Peyer's patch (tissue), 4 donors: ENCODE data around the gene NDUFB11. TPM values are rescaled to one million over a fixed set of nuclear protein-coding genes. Genes with fewer than 3 reads are reported as not detected.
A peak's percentile ranks its signal among the peaks of the same experiment; 100 is the strongest.
"Not testable (repeated sequence)": the region's sequence is repeated elsewhere in the genome, so short reads cannot be mapped to it uniquely, and the experiment has no call there.

Experiments
- DNase-seq, 3 donors: peaks; one replicate each; pipeline ENCODE4 v3.0.0-alpha.2; 2017 to 2019
- H3K27ac ChIP-seq, 4 donors: fragments of 200-600 bp; sonication (generic); one replicate each; pipeline ENCODE4 v1.5.1; 2016 to 2019
- H3K27me3 ChIP-seq, 2 donors: fragments of 200-600 bp; sonication (generic); one replicate each; pipeline ENCODE4 v1.5.1; 2019
- H3K36me3 ChIP-seq, 3 donors: fragments of 200-600 bp; sonication (generic); one replicate each; pipeline ENCODE4 v1.5.1; 2016 to 2019
- H3K4me1 ChIP-seq, 4 donors: fragments of 200-600 bp; sonication (generic); one replicate each; pipeline ENCODE4 v1.5.1; 2016 to 2019
- H3K4me3 ChIP-seq, 4 donors: fragments of 200-600 bp; sonication (generic); 1 replicate in 3 of 4; 2 replicates in 1 of 4; pipeline ENCODE4 v1.5.1; 2016 to 2019; ENCODE audit warnings: mild to moderate bottlenecking in 1 of 4
- H3K9me3 ChIP-seq, 4 donors: fragments of 200-600 bp; sonication (generic); one replicate each; pipeline ENCODE4 v1.5.1; 2016 to 2019; ENCODE audit warnings: mild to moderate bottlenecking in 1 of 4
- CTCF ChIP-seq, 6 experiments: fragments of 450-650 bp in 4 of 6; fragments of 200-600 bp in 2 of 6; sonication (generic) in 1 of 6; IDR thresholded peaks; one replicate each; pipeline ENCODE4 v1.5.1; 2017 to 2019; ENCODE audit warnings: antibody characterized with exemption in 6 of 6, mild to moderate bottlenecking in 3 of 6, moderate library complexity in 1 of 6
- POLR2A ChIP-seq, 2 donors: fragments of 450-650 bp; IDR thresholded peaks; one replicate each; pipeline ENCODE4 v1.5.1; 2017; ENCODE audit warnings: antibody characterized with exemption in 2 of 2, mild to moderate bottlenecking in 2 of 2, moderate library complexity in 2 of 2
- total RNA-seq, 4 donors: library from RNA; depleted of rRNA; stranded (reverse); fragments of >200 nt; gene quantifications; one replicate each; pipeline ENCODE4 v1.1.0, GENCODE V29; 2016

Gene NDUFB11
- total RNA-seq, 4 donors from 2014 or later, result 42.6 to 60.2 (median 53.5) TPM

- no peak for DNase-seq
- no peaks in the 10 kb centered on the region for H3K9me3 ChIP-seq
- H3K4me1 ChIP-seq, result peaks cover 0 to 5% (median 0%) of the 10 kb centered on the region in 4 donors
- H3K27ac ChIP-seq, result no peak overlapping the region
- no peak overlapping the region for H3K4me3 ChIP-seq
- TF ChIP-seq CTCF (IDR thresholded peaks at IDR 0.05) (no peak), POLR2A (IDR thresholded peaks at IDR 0.05) (no peak)
- H3K27me3 ChIP-seq, result no peaks in the 10 kb centered on the region
- H3K36me3 ChIP-seq, result no peaks in the 10 kb centered on the region
These were observed 11.0 kb downstream of the NDUFB11 start for GRCh38 chrX:47133493-47133892.

GRCh38 chrX:47129899-47130358, 14.6 kb downstream of the NDUFB11 start:
- TF ChIP-seq CTCF (IDR thresholded peaks at IDR 0.05) (no peak), POLR2A (IDR thresholded peaks at IDR 0.05) (no peak)
- no peak for DNase-seq
- peak overlapping the region; percentile 70 to 87 (median 78) for H3K27ac ChIP-seq
- no peaks in the 10 kb centered on the region for H3K36me3 ChIP-seq
- H3K9me3 ChIP-seq, result no peaks in the 10 kb centered on the region
- H3K4me3 ChIP-seq, result peak overlapping the region; percentile 40 to 63 (median 53)
- H3K27me3 ChIP-seq, result no peaks in the 10 kb centered on the region
- peaks cover 0 to 5% (median 0%) of the 10 kb centered on the region in 4 donors for H3K4me1 ChIP-seq

GRCh38 chrX:47129157-47129898, 15.2 kb downstream of the NDUFB11 start:
- Histone ChIP-seq H3K4me1 (peaks cover 0 to 5% (median 0%) of the 10 kb centered on the region in 4 donors), H3K27ac (peak overlapping the region; percentile 70 to 87 (median 78)), H3K27me3 (no peaks in the 10 kb centered on the region), H3K9me3 (no peaks in the 10 kb centered on the region), H3K4me3 (peak overlapping the region; percentile 40 to 63 (median 53)), H3K36me3 (no peaks in the 10 kb centered on the region)
- DNase-seq, result peak; percentile 88 to 96 (median 90)
- TF ChIP-seq CTCF (IDR thresholded peaks at IDR 0.05) (no peak), POLR2A (IDR thresholded peaks at IDR 0.05) (peak in 1 of 2 donors; percentile 11)

GRCh38 chrX:47124466-47124865, 20.0 kb downstream of the NDUFB11 start:
- H3K27ac ChIP-seq, H3K4me3 ChIP-seq, DNase-seq, H3K9me3 ChIP-seq, H3K4me1 ChIP-seq, H3K36me3 ChIP-seq, H3K27me3 ChIP-seq: not testable (repeated sequence)

GRCh38 chrX:47116551-47117110, 27.9 kb downstream of the NDUFB11 start:
- H3K4me3 ChIP-seq, H3K4me1 ChIP-seq, H3K9me3 ChIP-seq, H3K27ac ChIP-seq, H3K27me3 ChIP-seq, H3K36me3 ChIP-seq, DNase-seq: not testable (repeated sequence)

GRCh38 chrX:47112316-47112954, 32.1 kb downstream of the NDUFB11 start:
- DNase-seq, result peak in 1 of 3 donors; percentile 48
- H3K4me3 ChIP-seq, result no peak overlapping the region
- no peak overlapping the region for H3K27ac ChIP-seq
- no peaks in the 10 kb centered on the region for H3K4me1 ChIP-seq
- H3K27me3 ChIP-seq, result no peaks in the 10 kb centered on the region
- no peak for TF ChIP-seq CTCF (IDR thresholded peaks at IDR 0.05)
- no peak for TF ChIP-seq POLR2A (IDR thresholded peaks at IDR 0.05)
- H3K36me3 ChIP-seq, result no peaks in the 10 kb centered on the region
- H3K9me3 ChIP-seq, result no peaks in the 10 kb centered on the region

- H3K27ac ChIP-seq, DNase-seq, H3K4me3 ChIP-seq, H3K27me3 ChIP-seq, H3K4me1 ChIP-seq, H3K36me3 ChIP-seq, H3K9me3 ChIP-seq: not testable (repeated sequence)
These were observed 33.4 kb downstream of the NDUFB11 start for GRCh38 chrX:47110936-47111615.
